HG02840 (cell line): ENCODE results near the gene NCOA7.
"Not testable (repeated sequence)": the region's sequence is repeated elsewhere in the genome, so short reads cannot be mapped to it uniquely, and the experiment has no call there.

Experiments used
- ATAC-seq: cut with Tn5 transposase; IDR thresholded peaks from one replicate; pipeline ENCODE4 v1.9.1; 2021; ENCODE audit warnings: mild to moderate bottlenecking, moderate library complexity, moderate number of reproducible peaks; ENCODE audit not compliant: unreplicated experiment, low FRiP score

The NCOA7 gene

DNA sequence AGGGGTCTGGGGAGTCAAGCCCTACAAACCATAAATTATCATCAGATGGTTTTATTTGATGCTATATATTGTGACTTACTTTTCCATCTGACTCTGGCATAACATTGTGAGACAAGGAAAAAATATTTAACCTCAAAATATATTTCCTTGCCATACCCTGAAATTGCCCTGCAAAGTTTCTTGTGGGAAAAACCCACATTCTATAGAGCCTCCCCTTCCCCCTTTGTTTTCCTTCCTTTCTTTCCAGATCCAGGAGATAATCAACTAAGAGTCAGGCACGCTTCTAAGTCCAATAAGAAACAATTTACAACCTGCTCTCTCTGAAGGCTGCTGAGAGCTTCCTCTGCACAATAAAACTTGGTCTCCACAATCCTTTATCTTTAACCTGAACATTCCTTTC, 148.3 kb downstream of the NCOA7 start:
- no peak for ATAC-seq

GRCh38 chr6:125939791-125940190, 149.0 kb downstream of the NCOA7 start:
- ATAC-seq = no peak

- no peak for ATAC-seq
Observed at GRCh38 chr6:125940247-125941041, 149.7 kb downstream of the NCOA7 start.

- no peak for ATAC-seq
Observed at GRCh38 chr6:125942672-125943527, 152.1 kb downstream of the NCOA7 start.

DNA sequence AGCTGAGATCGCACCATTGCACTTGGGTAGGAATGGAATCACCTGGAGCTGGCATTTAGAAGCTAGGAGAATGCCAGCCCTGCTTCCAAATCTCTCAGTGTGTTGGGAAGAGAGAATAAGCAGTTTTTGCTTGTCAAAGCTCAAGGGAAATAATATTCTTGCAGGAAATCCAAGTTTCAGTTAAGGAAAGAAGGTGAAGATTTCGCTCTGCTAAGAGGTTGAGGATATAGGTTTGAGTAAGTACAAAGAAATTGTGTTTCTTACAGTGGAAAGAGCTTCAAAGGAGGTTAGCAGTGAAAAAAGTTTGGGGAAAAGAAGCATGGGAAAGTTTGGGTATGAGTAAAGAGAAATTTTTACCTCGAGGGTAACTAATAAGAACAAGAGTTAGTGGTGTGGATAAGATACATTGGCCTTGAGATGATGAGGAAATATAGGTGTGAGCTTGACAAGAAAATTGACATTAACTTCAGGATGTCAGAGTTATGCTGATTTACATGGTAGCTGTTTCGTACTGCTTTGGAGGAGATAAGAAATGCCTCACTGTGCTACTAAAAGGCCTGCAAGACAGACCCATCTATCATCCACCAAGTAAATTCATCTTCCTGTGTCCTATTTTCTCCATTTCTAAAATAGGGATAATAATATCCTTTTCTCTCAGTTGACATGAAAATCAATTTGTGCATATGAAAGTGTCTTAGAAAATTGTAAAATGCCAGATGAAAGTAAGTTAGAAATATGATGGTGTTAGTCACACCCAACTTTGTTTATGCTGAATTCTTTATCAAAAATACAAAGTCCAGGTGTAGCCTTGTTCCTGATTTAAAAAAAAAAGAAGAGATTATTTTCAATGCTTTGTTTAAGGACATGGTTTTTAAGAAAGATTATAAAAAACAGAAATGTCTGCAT, 153.0 kb downstream of the NCOA7 start:
- ATAC-seq = no peak

DNA sequence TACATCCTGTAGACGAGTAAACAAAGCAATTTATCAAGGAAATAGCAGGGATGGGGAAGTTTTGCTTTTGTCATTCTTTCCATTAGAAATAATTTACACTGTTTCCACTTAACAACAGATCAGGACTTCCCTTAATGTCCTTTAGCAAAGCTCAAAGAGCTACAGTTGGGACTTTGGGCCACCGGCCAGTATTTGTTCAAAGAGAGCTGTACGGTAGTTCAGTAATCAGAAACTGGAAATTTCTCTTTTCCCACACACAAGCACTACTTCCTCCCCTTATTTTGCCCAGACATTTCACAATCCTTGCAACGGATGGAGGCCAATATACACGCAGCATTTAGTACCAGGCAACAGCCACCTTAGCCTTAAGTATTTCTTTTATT, 153.7 kb downstream of the NCOA7 start:
- ATAC-seq = no peak

DNA sequence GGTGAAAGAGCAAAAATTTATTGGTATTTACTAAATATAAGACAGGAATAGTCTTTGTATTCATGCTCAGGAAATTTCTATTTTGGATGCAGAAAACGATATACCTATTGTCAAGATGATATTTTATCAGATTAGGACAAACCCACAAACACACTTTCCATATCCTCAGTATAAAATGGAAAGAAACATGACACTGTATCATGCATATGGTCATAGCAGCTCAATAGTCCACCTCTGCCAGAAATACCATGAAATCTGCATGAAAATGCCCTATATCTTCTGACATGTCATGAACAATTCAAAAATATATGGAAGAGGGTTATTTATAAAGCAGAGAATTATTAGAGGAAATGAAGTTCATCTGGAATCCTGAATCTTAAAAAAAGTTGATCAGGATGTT, 154.1 kb downstream of the NCOA7 start:
- ATAC-seq = no peak

GRCh38 chr6:125945378-125946141, 154.8 kb downstream of the NCOA7 start:
- ATAC-seq = no peak

- no peak for ATAC-seq
Observed at GRCh38 chr6:125947615-125948014, 156.9 kb downstream of the NCOA7 start.

DNA sequence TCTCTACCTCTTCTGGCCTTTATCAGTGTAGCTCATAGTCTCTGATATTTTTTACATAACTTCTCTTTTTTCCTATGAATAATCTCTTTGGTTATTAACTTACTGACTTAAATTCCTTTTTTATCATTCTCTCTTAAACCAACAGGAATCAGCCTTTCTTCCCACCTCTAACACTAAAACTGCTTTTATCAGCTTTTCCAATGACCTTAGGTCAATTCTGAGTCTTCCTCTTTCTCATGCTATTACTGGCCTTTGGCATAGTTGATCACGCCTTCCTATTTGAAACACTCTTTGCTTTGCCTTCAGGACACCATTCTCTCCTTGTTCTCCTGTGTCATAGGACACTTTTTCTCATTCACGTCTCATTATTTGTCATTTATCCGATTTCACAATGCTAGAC, 157.7 kb downstream of the NCOA7 start:
- ATAC-seq = no peak

DNA sequence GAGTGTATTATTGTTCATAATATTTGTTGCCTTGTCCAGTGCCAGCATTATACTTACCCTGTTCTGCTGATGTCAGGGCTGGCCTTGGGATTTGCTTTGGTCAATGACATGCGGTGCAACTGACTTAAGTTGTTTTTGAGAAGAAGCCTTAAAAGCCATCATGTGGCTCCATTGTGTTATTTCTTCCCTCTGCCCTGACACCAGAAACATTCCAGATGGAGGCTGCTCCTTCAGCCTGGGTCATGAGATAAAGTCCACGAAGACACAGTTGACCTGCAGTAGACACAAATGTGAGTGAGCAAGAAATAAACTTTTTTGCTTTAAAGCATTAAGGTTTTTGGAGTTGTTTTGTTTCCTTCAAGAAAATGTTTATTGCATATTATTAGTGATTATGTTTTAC, 158.3 kb downstream of the NCOA7 start:
- ATAC-seq = no peak

DNA sequence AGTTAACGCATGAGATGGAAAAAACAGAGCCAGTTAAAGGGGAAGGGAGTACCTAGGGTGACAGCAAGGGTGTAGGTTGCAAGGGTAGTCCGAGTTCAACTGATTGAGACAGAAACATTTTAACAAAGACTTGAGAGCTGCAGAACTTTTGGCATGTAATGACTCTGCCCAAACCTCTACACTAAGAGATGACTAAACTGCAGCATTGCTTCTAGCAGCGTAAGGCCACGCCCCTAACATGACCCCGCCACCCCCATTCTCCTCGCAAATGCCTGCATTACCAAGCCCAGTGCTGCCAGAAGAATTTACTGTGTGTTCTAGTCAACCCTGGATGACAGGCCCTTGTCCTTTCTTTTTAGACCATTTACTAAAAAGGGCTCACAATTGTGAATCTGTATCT, 159.5 kb downstream of the NCOA7 start:
- no peak for ATAC-seq

DNA sequence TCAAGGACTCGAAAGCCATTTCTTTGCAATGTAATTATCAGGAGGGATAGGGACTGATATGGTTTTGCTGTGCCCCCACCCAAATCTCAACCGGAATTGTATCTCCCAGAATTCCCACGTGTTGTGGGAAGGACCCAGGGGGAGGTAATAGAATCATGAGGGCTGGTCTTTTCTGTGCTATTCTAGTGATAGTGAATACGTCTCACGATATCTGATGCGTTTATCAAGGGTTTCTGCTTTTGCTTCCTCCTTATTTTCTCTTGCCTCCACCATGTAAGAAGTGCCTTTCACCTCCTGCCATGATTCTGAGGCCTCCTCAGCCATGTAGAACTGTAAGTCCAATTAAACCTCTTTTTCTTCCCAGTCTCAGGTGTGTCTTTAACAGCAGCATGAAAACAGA, 160.0 kb downstream of the NCOA7 start:
- not testable (repeated sequence) for ATAC-seq

DNA sequence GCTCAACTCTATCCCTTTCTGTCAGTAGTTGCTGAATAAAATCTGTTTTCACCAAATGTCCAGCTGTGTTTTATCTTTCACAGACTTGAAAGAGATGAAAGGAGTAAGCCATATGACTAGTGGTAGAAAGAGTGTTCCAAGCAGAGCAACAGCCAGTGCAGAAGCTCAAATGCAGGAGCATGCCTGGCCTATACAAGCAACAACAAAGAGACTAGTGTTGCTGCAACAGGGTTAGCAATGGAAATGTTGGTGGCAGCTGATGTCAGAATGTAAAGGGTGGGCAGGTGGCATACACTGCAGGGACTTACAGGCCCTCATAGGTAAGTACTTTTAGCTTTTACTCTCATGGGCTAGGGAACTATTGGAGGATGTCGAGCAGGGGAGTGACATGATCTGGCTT, 160.6 kb downstream of the NCOA7 start:
- ATAC-seq = no peak

DNA sequence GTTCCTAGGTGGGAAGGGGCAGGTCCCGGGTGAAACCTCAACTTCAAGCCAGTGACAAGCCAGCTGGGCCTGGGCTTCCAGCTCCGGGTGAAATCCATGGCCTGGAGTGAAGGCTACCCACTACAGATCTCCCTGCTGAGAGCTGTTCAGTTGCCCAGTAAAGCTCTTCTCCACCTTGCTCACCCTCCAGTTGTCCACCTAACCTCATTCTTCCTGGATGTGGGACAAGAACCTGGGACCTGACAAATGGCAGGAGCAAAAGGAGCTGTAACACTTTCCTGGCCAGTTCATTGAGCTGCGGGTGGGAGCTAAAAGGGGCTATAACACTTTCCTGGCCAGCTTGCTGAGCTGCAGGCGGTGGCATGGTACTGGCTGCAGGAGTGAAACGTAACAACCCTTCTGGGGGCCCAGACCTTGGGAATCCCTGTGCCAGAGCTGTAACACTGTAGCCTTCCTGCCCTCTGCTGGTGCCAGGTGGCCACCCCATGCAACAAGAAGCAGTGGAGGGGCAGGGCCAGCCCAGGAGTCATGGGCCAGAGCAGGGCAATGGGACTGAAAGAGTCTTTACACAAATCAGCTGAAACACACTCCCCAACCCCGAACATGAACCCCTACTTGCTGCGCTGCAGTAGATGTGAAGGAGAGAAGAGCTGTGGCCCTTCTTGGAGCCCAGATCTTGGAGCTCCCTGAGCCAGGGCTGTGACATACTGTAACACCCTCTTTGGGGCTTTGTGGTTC, 162.2 kb downstream of the NCOA7 start:
- ATAC-seq = no peak

DNA sequence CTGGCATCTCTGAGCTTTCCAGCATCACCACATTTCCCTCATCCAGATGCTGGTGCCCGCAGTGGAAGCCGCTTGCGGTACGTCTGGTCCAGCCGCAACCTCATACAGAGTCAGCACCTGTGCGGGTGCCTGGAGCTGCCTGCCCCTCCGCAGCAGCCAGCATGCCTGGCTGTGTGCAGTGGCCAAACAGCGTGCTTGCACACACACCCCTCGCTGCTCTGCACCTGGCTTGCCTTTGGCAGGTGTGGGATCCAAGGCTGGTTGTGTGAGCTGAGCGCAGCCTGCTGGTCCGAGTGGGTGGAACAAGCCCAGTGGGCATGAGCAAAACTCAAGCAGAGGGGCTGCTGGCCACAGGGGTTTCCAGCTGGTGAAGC, 162.7 kb downstream of the NCOA7 start:
- no peak for ATAC-seq

DNA sequence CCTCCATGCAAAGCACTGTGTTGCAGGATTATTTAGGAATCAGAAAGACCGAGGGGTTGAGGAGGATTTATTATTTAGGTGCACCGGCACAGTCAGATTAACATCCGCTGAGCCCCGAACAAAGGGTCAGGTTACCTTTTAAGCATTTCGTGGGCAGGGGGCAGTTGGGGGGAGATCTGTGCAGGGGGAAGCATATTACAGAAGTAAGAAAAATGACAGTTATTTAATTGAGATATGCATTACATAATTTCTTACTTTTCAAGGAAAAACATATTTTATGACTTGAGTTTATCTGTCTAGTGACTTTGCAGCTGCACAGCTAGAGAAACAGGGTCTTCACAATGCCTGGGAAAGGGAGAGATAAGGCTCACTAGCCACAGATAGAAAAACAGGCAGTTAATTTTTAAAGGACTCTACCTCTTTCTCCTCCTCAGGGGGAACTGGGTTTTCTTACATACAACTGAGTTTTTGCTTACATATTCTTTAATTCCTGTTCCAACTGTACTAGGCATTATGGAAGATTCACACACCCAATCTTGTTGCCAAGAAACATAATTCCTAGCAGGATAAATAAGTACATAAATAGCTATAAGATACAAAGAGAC, 164.1 kb downstream of the NCOA7 start:
- ATAC-seq = no peak

- no peak for ATAC-seq
Observed at GRCh38 chr6:125955973-125956372, 165.2 kb downstream of the NCOA7 start.
